Kidney glomerular epithelial cell (primary cell): ENCODE measurements around the gene METTL17.
"Not testable (repeated sequence)": the region's sequence is repeated elsewhere in the genome, so short reads cannot be mapped to it uniquely, and the experiment has no call there.

Experiments
- DNase-seq: peaks from one replicate; lab custom pipeline; 2025; lab: John Stamatoyannopoulos, UW

The METTL17 gene

GRCh38 chr14:20997115-20997514 is 7.3 kb downstream of the METTL17 start:
- DNase-seq: no peak

DNA sequence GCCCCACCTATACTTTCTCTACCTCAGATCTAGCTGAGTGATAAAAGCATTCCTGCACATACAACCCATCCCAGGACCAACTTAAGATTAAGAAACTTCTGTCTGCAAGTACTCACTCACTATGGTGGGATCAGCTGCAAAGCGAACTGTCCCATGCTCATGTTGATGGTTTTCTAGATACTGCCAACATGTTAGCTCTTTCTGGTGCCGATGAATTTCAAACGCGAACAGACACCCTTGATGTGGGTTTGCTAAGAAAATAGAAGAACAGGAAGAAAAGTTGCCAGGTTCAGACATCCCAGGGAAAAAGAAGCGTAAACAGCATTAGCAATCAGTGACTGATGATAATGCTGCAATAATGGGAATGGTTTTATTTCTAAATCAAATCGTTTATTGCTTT is 7.8 kb downstream of the METTL17 start:
- no peak for DNase-seq

GRCh38 chr14:20998139-20998538 is 8.4 kb downstream of the METTL17 start:
- no peak for DNase-seq

DNA sequence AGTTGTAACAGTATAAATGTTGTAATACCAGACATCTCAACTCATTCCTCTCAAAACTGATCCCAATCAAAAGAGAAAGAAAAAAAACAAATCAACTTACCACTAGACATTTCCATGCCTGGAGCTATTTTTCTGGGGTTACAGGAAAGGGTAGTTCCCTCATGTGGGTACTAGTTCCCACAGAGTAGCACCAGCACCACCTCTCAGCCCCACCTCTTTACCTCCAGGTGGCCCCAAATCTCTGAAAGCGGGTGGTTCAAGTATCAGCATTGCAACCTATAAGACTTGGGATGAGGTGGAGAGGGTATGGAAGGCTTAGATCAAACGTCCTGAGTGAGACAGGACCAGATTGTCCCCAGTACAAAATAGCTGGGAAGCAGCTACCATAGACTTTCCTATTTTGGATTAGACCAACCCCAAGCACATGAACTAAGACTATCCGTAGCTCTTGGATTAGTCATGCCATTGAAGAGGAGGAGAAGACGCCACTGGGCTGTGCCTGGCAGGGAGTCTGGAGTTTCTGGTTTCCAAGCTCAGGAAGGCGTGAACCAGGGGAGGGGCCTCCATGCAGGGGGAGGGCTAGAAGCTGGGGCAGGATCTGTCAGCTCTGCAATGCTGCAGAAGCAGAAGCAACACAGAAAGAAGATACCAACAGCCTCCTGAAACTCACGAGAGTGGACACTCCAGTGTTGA is 9.0 kb downstream of the METTL17 start, which contains the start of gene SLC39A2:
TSS of gene SLC39A2 (plus strand) at position 620 of the 693 bp plus-strand sequence. CDS start 154 bp downstream, outside the sequence.
- no peak for DNase-seq

DNA sequence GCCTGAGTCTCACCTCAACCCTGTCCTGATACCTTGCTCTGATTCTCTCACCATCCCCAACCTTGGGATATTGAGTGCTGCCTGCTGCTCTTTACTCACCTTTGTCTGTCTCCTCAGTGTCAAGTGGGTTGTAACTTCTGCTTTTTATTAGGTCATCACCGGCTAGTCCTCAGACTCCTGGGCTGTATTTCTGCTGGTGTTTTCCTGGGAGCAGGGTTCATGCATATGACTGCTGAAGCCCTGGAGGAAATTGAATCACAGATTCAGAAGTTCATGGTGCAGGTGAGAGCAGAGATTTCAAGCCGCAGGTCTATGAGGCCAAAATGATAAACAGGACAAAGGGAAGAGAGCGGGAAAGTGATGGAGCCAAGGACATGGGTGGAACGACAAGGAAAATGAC is 9.8 kb downstream of the METTL17 start:
- DNase-seq: no peak

GRCh38 chr14:21001218-21001617 is 11.4 kb downstream of the METTL17 start:
- DNase-seq: no peak

DNA sequence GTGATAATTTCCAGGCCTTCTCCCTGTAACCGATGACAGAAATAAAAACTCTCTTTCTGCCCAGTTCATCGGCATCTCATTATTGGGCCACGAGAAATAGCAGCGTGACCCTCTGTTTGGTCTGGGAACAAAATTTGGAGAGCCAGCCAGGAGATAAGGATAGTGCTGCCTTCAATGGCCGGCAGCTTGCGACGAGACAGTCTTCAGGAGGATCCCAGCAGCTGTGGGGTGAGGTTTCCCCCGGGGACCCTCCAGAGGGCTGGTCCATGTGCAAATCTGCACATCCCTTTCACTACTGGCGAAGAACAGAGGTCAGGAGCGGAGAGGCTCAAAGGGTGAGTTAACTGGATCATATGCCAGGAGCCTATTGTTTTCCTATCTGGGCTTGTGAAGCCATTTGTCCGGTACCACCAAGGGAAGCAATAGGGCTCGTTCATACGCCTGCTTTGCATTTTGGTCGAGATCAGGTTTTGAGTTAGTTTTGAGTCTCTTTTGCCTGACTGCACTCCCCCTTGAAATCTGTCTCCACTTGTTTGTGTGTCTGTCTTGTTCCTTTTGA is 14.1 kb downstream of the METTL17 start:
- no peak for DNase-seq

GRCh38 chr14:21009721-21010120 is 19.9 kb downstream of the METTL17 start:
- not testable (repeated sequence) for DNase-seq

DNA sequence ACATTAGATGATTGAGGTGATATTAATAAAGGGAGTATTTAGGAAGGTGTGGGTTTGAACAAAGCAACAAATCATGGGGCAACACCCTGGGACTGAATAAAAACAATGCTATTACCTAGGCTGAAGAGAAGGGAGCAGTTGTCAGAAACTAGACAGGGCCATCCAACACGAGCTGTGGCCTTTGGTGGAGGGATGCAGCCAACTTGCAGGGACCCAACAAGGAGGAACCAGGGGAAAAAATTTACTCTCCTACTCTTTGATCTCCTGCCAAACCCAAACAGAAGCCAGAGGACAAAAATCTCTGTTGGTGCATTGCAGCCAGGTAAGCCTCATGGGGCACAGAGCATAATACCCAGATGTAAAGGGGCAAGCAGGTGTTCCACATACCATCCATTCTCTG is 21.4 kb downstream of the METTL17 start:
- no peak for DNase-seq

DNA sequence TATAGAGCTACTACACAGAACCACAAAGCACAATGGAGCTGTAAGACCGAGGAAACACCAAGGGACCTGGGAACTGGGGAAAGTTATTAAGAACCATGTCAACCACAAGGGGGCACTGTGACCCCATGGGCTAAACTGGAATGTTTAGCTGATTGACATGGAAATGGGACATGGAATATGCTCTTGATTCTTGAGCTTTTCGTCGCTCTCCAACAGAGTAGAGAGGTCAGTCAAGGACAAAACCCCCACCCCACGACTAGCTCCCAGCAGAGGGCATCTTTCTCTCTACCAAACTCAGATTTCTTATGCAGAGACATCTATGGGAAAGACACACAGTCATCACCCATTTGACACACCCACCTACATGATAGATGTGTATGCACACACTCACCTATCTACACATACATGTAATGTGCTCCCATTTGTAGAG is 25.0 kb downstream of the METTL17 start:
- peak; percentile 65 for DNase-seq

DNA sequence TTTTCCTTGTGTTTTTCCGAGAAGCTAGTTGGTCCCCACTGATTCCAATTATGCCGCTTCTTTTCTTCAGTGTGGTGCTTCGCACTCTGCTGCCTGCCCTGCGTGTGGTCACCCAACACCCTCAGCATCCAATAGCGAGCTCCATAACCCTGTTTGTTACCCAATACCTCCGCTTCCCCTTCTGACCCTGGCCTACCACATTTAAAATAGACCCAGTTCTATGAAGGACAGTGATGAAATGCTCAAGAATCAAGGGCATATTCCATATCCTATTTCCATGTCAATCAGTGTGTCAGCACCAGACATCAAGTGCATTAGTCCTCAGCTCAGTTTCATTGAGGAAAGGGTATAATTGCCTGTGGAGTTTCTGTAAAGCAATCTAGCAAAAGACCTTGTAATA is 25.5 kb downstream of the METTL17 start:
- no peak for DNase-seq

- DNase-seq: no peak
Observed at GRCh38 chr14:21016413-21017190, 26.8 kb downstream of the METTL17 start.

- no peak for DNase-seq
Observed at GRCh38 chr14:21017528-21018245, 27.9 kb downstream of the METTL17 start.

GRCh38 chr14:21018286-21018685 is 28.5 kb downstream of the METTL17 start:
- DNase-seq: no peak

DNA sequence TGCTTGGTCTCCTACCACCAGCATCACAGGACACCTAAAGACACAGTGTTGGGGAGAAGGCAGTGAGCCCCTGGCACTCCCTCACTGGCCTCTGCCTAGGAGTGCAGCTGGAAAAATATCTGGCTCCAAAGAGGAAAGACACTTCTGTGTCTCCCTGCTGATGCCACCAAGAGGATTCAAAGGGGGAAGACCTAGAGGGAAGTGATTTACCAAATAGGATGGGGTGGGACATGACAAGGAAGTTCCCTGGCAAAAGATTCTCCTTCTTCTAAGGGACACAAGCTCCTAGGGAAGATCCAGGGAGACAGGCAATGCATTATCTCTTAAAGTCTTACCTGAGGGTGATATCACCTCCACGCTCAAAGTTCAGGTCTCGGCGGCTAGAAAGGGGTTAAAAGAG is 29.0 kb downstream of the METTL17 start:
- DNase-seq: no peak

- DNase-seq: no peak
Observed at GRCh38 chr14:21019366-21019765, 29.6 kb downstream of the METTL17 start.

GRCh38 chr14:21020977-21021545 is 31.3 kb downstream of the METTL17 start:
- no peak for DNase-seq

DNA sequence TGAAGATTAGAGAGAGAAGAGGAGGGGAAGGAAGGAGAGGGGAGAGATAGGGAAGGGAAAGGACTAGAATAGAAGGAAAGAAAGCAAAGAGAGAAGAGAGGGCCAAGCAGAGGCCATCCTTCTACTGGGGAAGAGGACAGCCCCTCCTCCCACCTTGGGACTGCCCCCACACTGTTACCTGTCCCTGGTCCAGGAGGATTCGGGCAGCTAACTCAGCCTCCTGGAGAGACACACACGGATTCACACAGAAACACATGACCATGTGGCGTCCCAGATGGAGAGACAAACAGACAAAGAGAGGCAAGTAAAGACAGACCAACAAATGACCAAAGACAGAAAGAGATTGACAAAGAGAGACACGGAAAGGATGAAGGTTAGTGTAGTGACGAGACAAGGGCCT is 32.9 kb downstream of the METTL17 start:
- DNase-seq: no peak

GRCh38 chr14:21023174-21023573 is 33.4 kb downstream of the METTL17 start:
- DNase-seq: no peak

DNA sequence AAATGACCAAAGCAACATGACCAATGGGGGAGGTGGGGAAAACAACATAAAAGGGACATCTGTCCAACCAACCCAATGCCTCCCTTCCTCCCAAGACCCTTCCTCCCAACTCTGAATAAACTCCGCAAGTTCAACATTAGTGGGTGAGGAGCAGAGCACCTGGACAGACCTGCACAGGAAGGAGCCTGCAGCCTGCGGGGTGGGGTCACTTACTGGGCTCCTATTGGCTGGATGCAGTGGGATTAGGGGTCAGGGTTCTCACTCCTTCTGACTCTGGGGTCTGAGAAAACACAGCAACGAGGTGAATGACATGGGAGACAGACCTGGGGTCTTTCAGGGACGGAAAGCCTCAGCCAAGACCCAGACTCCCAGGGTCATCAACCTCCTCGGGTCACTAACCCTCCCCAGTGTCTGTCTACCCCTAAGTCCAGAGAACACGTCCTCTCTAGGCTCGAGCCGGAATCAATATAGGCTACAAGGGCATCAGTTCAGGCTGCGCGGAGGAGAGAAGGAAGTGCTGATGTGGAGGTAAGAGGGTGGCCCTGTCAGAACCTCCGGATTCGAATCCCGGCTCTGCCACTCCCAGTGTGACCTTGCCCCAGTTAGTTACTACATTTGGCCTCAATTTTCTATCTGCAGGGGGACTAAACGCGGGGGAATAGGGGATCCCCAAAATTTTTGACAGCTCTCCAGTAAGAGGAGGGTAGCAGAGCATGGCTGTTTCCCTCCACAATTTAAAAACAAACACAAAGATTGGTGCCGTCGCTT is 34.2 kb downstream of the METTL17 start:
- no peak for DNase-seq
